HepG2 (cell line): Measurements from ENCODE around the gene GFRA4. TPM values are rescaled to one million over a fixed set of nuclear protein-coding genes. Genes with fewer than 3 reads are reported as not detected.

Experiments used
- ARID2 ChIP-seq: sonication (generic); formaldehyde crosslinking; IDR thresholded peaks from 2 replicates; pipeline ENCODE4 v1.8.1; 2022; ENCODE audit warnings: mild to moderate bottlenecking, missing genetic modification reagents, borderline replicate concordance
- CCAR2 ChIP-seq: fragments of 200-400 bp; formaldehyde crosslinking; optimal IDR thresholded peaks from 2 replicates; pipeline ENCODE3; 2018; ENCODE audit warnings: low read depth, mild to moderate bottlenecking, low read length, moderate library complexity
- EEA1 ChIP-seq: sonication (generic); formaldehyde crosslinking; IDR thresholded peaks from 2 replicates; pipeline ENCODE4 v1.5.1; 2020; ENCODE audit warnings: mild to moderate bottlenecking, missing genetic modification reagents, borderline replicate concordance
- EHMT2 ChIP-seq: fragments of 200-600 bp; sonication (generic); IDR thresholded peaks from 2 replicates; pipeline ENCODE4 v1.7.0; 2017; ENCODE audit warnings: antibody characterized with exemption, low read depth, low read length, borderline replicate concordance
- ESRRA ChIP-seq: sonication (generic); formaldehyde crosslinking; IDR thresholded peaks from 2 replicates; pipeline ENCODE4 v1.5.1; 2020; ENCODE audit warnings: mild to moderate bottlenecking, low read depth, missing genetic modification reagents
- MXI1 ChIP-seq: IDR thresholded peaks from 3 replicates; pipeline ENCODE4 v1.6.1; 2012; ENCODE audit warnings: low read depth, low read length, inconsistent platforms, borderline replicate concordance
- NFE2 ChIP-seq: sonication (generic); formaldehyde crosslinking; IDR thresholded peaks from 2 replicates; pipeline ENCODE4 v1.4.0; 2020; ENCODE audit warnings: missing genetic modification reagents
- NFE2L1 ChIP-seq: sonication (generic); formaldehyde crosslinking; IDR thresholded peaks from 2 replicates; pipeline ENCODE4 v1.4.0; 2020; ENCODE audit warnings: missing genetic modification reagents, mild to moderate bottlenecking, borderline replicate concordance
- NRL ChIP-seq: sonication (generic); formaldehyde crosslinking; IDR thresholded peaks from 2 replicates; pipeline ENCODE4 v1.5.0; 2020; ENCODE audit warnings: missing genetic modification reagents, mild to moderate bottlenecking, moderate library complexity, borderline replicate concordance
- SNAI1 ChIP-seq: sonication (generic); formaldehyde crosslinking; IDR thresholded peaks from 2 replicates; pipeline ENCODE4 v1.5.0; 2020; ENCODE audit warnings: mild to moderate bottlenecking, missing genetic modification reagents, borderline replicate concordance
- SUZ12 ChIP-seq: fragments of 150-350 bp; IDR thresholded peaks from 2 replicates; pipeline ENCODE4 v1.6.1; 2014; ENCODE audit warnings: low read depth, low read length
- TSC22D2 ChIP-seq: sonication (generic); formaldehyde crosslinking; IDR thresholded peaks from 2 replicates; pipeline ENCODE4 v1.5.1; 2020; ENCODE audit warnings: missing genetic modification reagents, mild to moderate bottlenecking, borderline replicate concordance
- WIZ ChIP-seq: sonication (generic); formaldehyde crosslinking; IDR thresholded peaks from 2 replicates; pipeline ENCODE4 v1.5.1; 2020; ENCODE audit warnings: mild to moderate bottlenecking, missing genetic modification reagents
- ZBTB7B ChIP-seq: sonication (generic); formaldehyde crosslinking; IDR thresholded peaks from 2 replicates; pipeline ENCODE4 v1.4.0; 2020; ENCODE audit warnings: missing genetic modification reagents
- ZFX ChIP-seq: sonication (generic); formaldehyde crosslinking; IDR thresholded peaks from 2 replicates; pipeline ENCODE4 v1.4.0; 2020; ENCODE audit warnings: mild to moderate bottlenecking, low read depth, missing genetic modification reagents, moderate library complexity
- ZNF124 ChIP-seq: sonication (generic); formaldehyde crosslinking; IDR thresholded peaks from 2 replicates; pipeline ENCODE4 v1.4.0; 2020; ENCODE audit warnings: missing genetic modification reagents
- ZNF225 ChIP-seq: sonication (generic); formaldehyde crosslinking; IDR thresholded peaks from 2 replicates; pipeline ENCODE4 v1.4.0; 2020; ENCODE audit warnings: mild to moderate bottlenecking, missing genetic modification reagents
- ZNF383 ChIP-seq: sonication (generic); formaldehyde crosslinking; IDR thresholded peaks from 2 replicates; pipeline ENCODE4 v1.4.0; 2020; ENCODE audit warnings: missing genetic modification reagents, mild to moderate bottlenecking, borderline replicate concordance
- ZNF501 ChIP-seq: sonication (generic); formaldehyde crosslinking; IDR thresholded peaks from 2 replicates; pipeline ENCODE4 v1.5.1; 2020; ENCODE audit warnings: mild to moderate bottlenecking, moderate library complexity, missing genetic modification reagents
- ZNF598 ChIP-seq: sonication (generic); formaldehyde crosslinking; IDR thresholded peaks from 2 replicates; pipeline ENCODE4 v1.5.1; 2020; ENCODE audit warnings: mild to moderate bottlenecking, missing genetic modification reagents, borderline replicate concordance
- ZNF605 ChIP-seq: sonication (generic); formaldehyde crosslinking; IDR thresholded peaks from 2 replicates; pipeline ENCODE4 v1.8.0; 2022; ENCODE audit warnings: mild to moderate bottlenecking, missing genetic modification reagents
- ZNF883 ChIP-seq: sonication (generic); formaldehyde crosslinking; IDR thresholded peaks from 2 replicates; pipeline ENCODE4 v1.5.1; 2020; ENCODE audit warnings: mild to moderate bottlenecking, missing genetic modification reagents; ENCODE audit errors: not compliant biosample characterization
- ZSCAN12 ChIP-seq: sonication (generic); formaldehyde crosslinking; IDR thresholded peaks from 2 replicates; pipeline ENCODE4 v1.9.0; 2021; ENCODE audit warnings: mild to moderate bottlenecking, missing genetic modification reagents
- ZSCAN25 ChIP-seq: sonication (generic); formaldehyde crosslinking; IDR thresholded peaks from 2 replicates; pipeline ENCODE4 v1.8.0; 2022; ENCODE audit warnings: mild to moderate bottlenecking, missing genetic modification reagents
- ZSCAN9 ChIP-seq: IDR thresholded peaks from 2 replicates; pipeline ENCODE4 v1.6.1; 2016; ENCODE audit warnings: borderline replicate concordance
- polyA plus RNA-seq, 8 experiments: library from polyadenylated mRNA; depleted of rRNA in 3 of 8; stranded (reverse) in 7 of 8; unstranded in 1 of 8; fragments of >200 nt; fragmentation: Illumina TruSeq in 4 of 8; extraction: Trizol in 4 of 8; gene quantifications; 2 replicates each; pipeline versions ENCODE4 v1.2.1 to v1.2.3, GENCODE V29; 2011 to 2016; ENCODE audit warnings: low read depth in 4 of 8, missing spikeins in 1 of 8, mixed read lengths in 1 of 8; ENCODE audit not compliant: insufficient read depth in 1 of 8
- total RNA-seq, 5 experiments: library from RNA; depleted of rRNA; stranded (reverse); fragments of >200 nt; fragmentation: Illumina TruSeq; extraction: Trizol; gene quantifications; 2 replicates each; pipeline ENCODE4 v1.2.3, GENCODE V29; 2016; ENCODE audit warnings: low read depth in 1 of 5

Gene GFRA4
- total and polyA plus RNA-seq, 2 of the 13 experiments (the other 11 are each of a cell fraction or from before 2014, with no cell fraction given): not detected

DNA sequence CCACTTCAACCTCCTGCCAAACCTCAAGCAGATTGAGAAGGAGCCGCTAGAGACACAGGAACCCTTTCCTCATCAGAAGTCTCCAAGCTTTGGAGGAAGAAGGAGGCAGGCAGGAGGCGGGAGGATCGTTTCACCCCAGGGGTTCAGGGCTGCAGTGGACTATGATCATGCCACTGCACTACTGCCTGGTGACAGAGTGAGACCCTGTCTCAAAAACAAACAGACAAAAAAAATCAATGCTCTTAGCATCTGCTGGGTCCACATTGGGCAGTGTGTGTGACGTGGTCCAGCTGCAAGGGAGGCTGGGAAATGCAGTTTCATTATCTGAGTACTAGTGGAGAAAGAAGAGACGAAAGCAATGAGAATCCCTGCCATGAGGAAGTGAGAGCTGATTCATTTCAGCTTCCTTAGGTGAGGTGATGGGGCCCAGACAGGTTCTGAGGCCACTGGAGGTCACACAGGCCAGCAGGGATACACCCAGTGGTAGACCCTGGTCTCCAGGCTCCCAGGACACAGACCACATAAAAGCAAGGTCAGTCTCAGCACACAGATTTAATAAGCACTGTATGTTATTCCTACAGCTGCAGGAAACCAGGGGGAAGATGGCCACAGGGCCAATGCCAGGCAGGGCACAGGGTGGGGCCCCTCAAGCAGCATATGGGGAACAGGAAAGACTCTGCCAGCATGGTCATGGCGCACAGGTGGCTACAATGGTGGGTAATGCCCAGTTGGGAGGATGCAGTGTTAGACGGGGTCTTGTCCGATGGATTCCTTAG is 4.3 kb downstream of the GFRA4 start (continued):
- TF ChIP-seq ZNF883 (CRISPR knock-in tag) (peak; percentile 25), ZNF383 (CRISPR knock-in tag) (peak; percentile 91; the same call in 1 of the 2 replicates), ZNF605 (CRISPR knock-in tag) (no peak), ZNF225 (CRISPR knock-in tag) (no peak), TSC22D2 (0 out of 2 replicates have a peak, but pooled peaks have one; percentile 21), EEA1 (no peak), CCAR2 (no peak), MXI1 (peak; percentile 34; the same call in 1 of the 3 replicates), SUZ12 (peak; percentile 79), ZSCAN25 (CRISPR knock-in tag) (peak; percentile 78), ZNF501 (CRISPR knock-in tag) (peak; percentile 65), ZNF124 (CRISPR knock-in tag) (0 out of 2 replicates have a peak, but pooled peaks have one; percentile 52), ZFX (CRISPR knock-in tag) (peak; percentile 53), ZSCAN12 (CRISPR knock-in tag) (no peak), NFE2 (CRISPR knock-in tag) (no peak), ZSCAN9 (CRISPR knock-in tag) (no peak; the same call in 1 of the 2 replicates), NRL (no peak), SNAI1 (0 out of 2 replicates have a peak, but pooled peaks have one; percentile 21), NFE2L1 (CRISPR knock-in tag) (no peak), WIZ (no peak), ZNF598 (CRISPR knock-in tag) (no peak), EHMT2 (no peak), ARID2 (CRISPR knock-in tag) (no peak), ZBTB7B (CRISPR knock-in tag) (no peak), ESRRA (CRISPR knock-in tag) (peak; percentile 58; the same call in 1 of the 2 replicates)
